Activated CD8-positive, alpha-beta T cell treated with anti-CD3 and anti-CD28 coated beads for 36 hours (primary cell): ENCODE measurements around the gene MAP3K2. TPM values are rescaled to one million over a fixed set of nuclear protein-coding genes. Genes with fewer than 3 reads are reported as not detected.
A peak's percentile ranks its signal among the peaks of the same experiment; 100 is the strongest.
"Not testable (repeated sequence)": the region's sequence is repeated elsewhere in the genome, so short reads cannot be mapped to it uniquely, and the experiment has no call there.

ENCODE experiments used
- ATAC-seq: fragments of 200-7000 bp; cut with Tn5 transposase; one replicate; pipeline ENCODE4 v1.10.0; 2021; ENCODE audit warnings: mild to moderate bottlenecking, moderate library complexity
- CTCF ChIA-PET: fragments of 350-600 bp; sonication (Branson Sonifier 250); formaldehyde crosslinking; loops from one replicate; lab custom pipeline; 2021; ENCODE audit warnings: antibody characterized with exemption; lab: Charles Lee
- POLR2A ChIA-PET: fragments of 350-600 bp; sonication (Branson Sonifier 250); formaldehyde crosslinking; loops from one replicate; lab custom pipeline; 2021; ENCODE audit warnings: antibody characterized with exemption; lab: Charles Lee
- DNase-seq: peaks from one replicate; pipeline ENCODE4 v3.0.0-alpha.2; 2020
- H3K27ac Mint-ChIP-seq: one replicate; pipeline ENCODE4 v1.8.0; 2021; ENCODE audit warnings: mild to moderate bottlenecking, mixed read lengths
- H3K27me3 Mint-ChIP-seq: one replicate; pipeline ENCODE4 v1.8.0; 2021; ENCODE audit warnings: mixed read lengths
- H3K36me3 Mint-ChIP-seq: one replicate; pipeline ENCODE4 v1.8.0; 2021; ENCODE audit warnings: low read depth, mixed read lengths
- H3K4me1 Mint-ChIP-seq: one replicate; pipeline ENCODE4 v1.8.0; 2021; ENCODE audit warnings: low read depth, mixed read lengths
- H3K4me3 Mint-ChIP-seq: one replicate; pipeline ENCODE4 v1.8.0; 2021; ENCODE audit warnings: mild to moderate bottlenecking, moderate library complexity, mixed read lengths
- H3K9me3 Mint-ChIP-seq: one replicate; pipeline ENCODE4 v1.8.0; 2021; ENCODE audit warnings: mixed read lengths
- CTCF ChIP-seq: fragments of 200-600 bp; IDR thresholded peaks from one replicate; pipeline ENCODE4 v1.8.0; 2022; ENCODE audit warnings: antibody characterized with exemption, mild to moderate bottlenecking
- intact Hi-C: fragments of 100-400 bp; cut with micrococcal nuclease; formaldehyde crosslinking; loops from one replicate; pipeline ENCODE4 v1.10.0; 2022
- total RNA-seq, 2 experiments: library from RNA; stranded (reverse); gene quantifications; one replicate each; pipeline ENCODE4 v1.2.3, GENCODE V29; 2021

MAP3K2 gene
- total RNA-seq, 2 experiments from 2014 or later = 54.7 to 55.5 TPM

- DNase-seq (peak; percentile 53), ATAC-seq (no peak)
- Mint-ChIP-seq H3K27me3 (no peaks in the 10 kb centered on the region), H3K4me3 (no peak overlapping the region), H3K36me3 (peaks cover 11% of the 10 kb centered on the region), H3K9me3 (no peaks in the 10 kb centered on the region), H3K27ac (no peak overlapping the region), H3K4me1 (peaks cover 53% of the 10 kb centered on the region)
- TF ChIP-seq CTCF = peak; percentile 76
- CTCF ChIA-PET = interaction anchor here (0.8 to 1.6 kb wide), 8 partner anchors 9 to 124 kb away, joined by 3 to 6 read pairs (median 4); no protein-coding TSS in a partner anchor
- intact Hi-C loops = no loop called here
- POLR2A ChIA-PET = no interaction called here
Observed at GRCh38 chr2:127355407-127356008, 32.3 kb downstream of the MAP3K2 start.

- ATAC-seq, DNase-seq, H3K27me3 Mint-ChIP-seq, H3K9me3 Mint-ChIP-seq, H3K27ac Mint-ChIP-seq, H3K4me3 Mint-ChIP-seq, intact Hi-C loops, POLR2A ChIA-PET: not testable (repeated sequence)
- Mint-ChIP-seq H3K36me3 (peaks cover 11% of the 10 kb centered on the region), H3K4me1 (peaks cover 50% of the 10 kb centered on the region)
- CTCF ChIA-PET = interaction anchor here (1.0 kb wide), 1 partner anchor 71 kb away, joined by 3 read pairs; no protein-coding TSS in a partner anchor
Observed at GRCh38 chr2:127353873-127354676, 33.7 kb downstream of the MAP3K2 start.

- H3K4me1 Mint-ChIP-seq = peaks cover 50% of the 10 kb centered on the region
- intact Hi-C loops, H3K27me3 Mint-ChIP-seq, H3K9me3 Mint-ChIP-seq, DNase-seq, ATAC-seq, H3K4me3 Mint-ChIP-seq, H3K27ac Mint-ChIP-seq, POLR2A ChIA-PET, H3K36me3 Mint-ChIP-seq: not testable (repeated sequence)
- CTCF ChIA-PET = interaction anchor here (1.6 kb wide), 1 partner anchor 126 kb away, joined by 5 read pairs; no protein-coding TSS in a partner anchor
Observed at GRCh38 chr2:127353223-127353622, 34.6 kb downstream of the MAP3K2 start.

GRCh38 chr2:127351603-127352002 lies 36.2 kb downstream of the MAP3K2 start:
- H3K9me3 Mint-ChIP-seq = no peaks in the 10 kb centered on the region
- POLR2A ChIA-PET = no interaction called here
- TF ChIP-seq CTCF = no peak
- H3K4me3 Mint-ChIP-seq = no peak overlapping the region
- no peak for DNase-seq
- ATAC-seq = no peak
- no peak overlapping the region for H3K27ac Mint-ChIP-seq
- H3K4me1 Mint-ChIP-seq = peaks cover 55% of the 10 kb centered on the region
- H3K27me3 Mint-ChIP-seq = no peaks in the 10 kb centered on the region
- CTCF ChIA-PET = interaction anchor here (1.6 kb wide), 1 partner anchor 128 kb away, joined by 5 read pairs; no protein-coding TSS in a partner anchor
- H3K36me3 Mint-ChIP-seq = peaks cover 6% of the 10 kb centered on the region
- intact Hi-C loops = no loop called here

- peaks cover 57% of the 10 kb centered on the region for H3K4me1 Mint-ChIP-seq
- ATAC-seq = no peak
- no peaks in the 10 kb centered on the region for H3K9me3 Mint-ChIP-seq
- ChIA-PET POLR2A (no interaction called here), CTCF (interaction anchor here (2.0 kb wide), 1 partner anchor 67 kb away, joined by 12 read pairs; no protein-coding TSS in a partner anchor)
- peak overlapping the region; percentile 8 for H3K27ac Mint-ChIP-seq
- DNase-seq = no peak
- H3K4me3 Mint-ChIP-seq = no peak overlapping the region
- intact Hi-C loops = no loop called here
- TF ChIP-seq CTCF = no peak
- peaks cover 11% of the 10 kb centered on the region for H3K36me3 Mint-ChIP-seq
- no peaks in the 10 kb centered on the region for H3K27me3 Mint-ChIP-seq
Observed at GRCh38 chr2:127348426-127349000, 39.3 kb downstream of the MAP3K2 start.
